ENCODE measurements around the gene CAMK1D.

The CAMK1D gene

DNA sequence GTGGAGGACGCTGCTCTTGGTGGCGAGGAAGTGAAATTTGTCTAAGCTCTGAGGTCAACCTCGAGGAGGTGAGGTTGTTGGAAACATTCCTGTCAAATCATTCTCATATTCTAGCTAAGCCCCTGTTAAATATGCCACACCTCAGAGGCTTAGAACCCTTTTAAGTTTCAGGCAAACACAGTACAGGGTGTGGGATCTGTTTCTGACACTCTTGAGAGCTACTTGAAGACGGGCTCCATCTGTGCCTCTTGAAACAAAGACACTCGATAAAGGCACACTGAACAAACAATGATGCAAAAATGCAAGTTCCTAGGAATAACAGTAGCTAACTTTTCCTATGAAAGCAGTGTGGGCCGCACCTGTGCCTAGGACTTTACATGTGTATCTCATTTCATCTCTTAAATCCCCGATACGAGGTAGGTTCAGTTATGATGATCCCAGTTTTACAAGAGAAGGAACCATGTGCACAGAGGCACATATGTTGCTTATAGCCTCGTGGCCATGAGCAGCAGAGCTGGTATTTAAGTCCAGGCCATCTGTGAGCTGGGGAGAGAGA lies 352.9 kb downstream of the CAMK1D start:
- no peaks in the 10 kb centered on the region for H3K9me3 ChIP-seq (replicated peaks; ENCODE audit: insufficient read depth, low read length)
- no peaks in the 10 kb centered on the region for H3K9me2 ChIP-seq (replicated peaks; ENCODE audit: insufficient read depth, low read length)
- no peaks in the 10 kb centered on the region for H3K36me3 ChIP-seq (replicated peaks; ENCODE audit: insufficient read depth, low read length)

DNA sequence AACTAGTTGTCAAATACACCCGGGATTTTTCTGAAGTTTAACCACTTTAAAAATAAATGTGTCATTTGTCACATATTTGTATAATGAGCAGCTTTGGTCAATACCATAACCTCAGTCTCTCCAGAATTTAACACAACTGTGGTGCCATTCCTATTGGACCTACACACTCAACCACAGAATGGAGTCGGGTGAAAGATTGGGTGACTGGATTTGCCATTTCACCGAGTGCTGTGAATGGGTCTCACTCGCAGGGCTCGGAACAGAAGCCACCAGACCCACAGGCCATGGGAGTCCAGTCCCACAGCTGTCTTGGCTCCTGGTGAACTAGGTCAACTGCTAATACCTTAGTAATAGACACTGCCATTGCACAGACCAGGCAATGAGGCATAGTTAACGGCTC lies 353.8 kb downstream of the CAMK1D start:
- Histone ChIP-seq H3K9me3 (replicated peaks; ENCODE audit: insufficient read depth, low read length) (no peaks in the 10 kb centered on the region), H2AFZ (ENCODE audit: low read length) (no peak overlapping the region), H3K4me3 (ENCODE audit: low read length) (no peak overlapping the region), H3K4me2 (ENCODE audit: low read depth, low read length) (no peak overlapping the region), H3K79me2 (ENCODE audit: low read length) (no peaks in the 10 kb centered on the region), H3K9ac (ENCODE audit: low read length) (no peak overlapping the region), H3K27ac (ENCODE audit: low read length) (no peak overlapping the region), H3K9me2 (replicated peaks; ENCODE audit: insufficient read depth, low read length) (no peaks in the 10 kb centered on the region), H3F3A (ENCODE audit: insufficient read depth, low read length) (no peaks in the 10 kb centered on the region), H3K27me3 (replicated peaks; ENCODE audit: insufficient read depth, low read length) (no peaks in the 10 kb centered on the region), H3K36me3 (replicated peaks; ENCODE audit: insufficient read depth, low read length) (no peaks in the 10 kb centered on the region), H4K20me1 (ENCODE audit: insufficient read depth, low read length) (no peaks in the 10 kb centered on the region), H3K4me1 (ENCODE audit: low read length) (peaks cover 11% of the 10 kb centered on the region)
- TF ChIP-seq EZH2phosphoT487 (IDR thresholded peaks at IDR 0.05; ENCODE audit: low read length) (no peak), EZH2 (optimal IDR thresholded peaks at IDR 0.05; ENCODE audit: low read depth, low read length) (no peak)
- TF ChIP-seq, protein P1, sequence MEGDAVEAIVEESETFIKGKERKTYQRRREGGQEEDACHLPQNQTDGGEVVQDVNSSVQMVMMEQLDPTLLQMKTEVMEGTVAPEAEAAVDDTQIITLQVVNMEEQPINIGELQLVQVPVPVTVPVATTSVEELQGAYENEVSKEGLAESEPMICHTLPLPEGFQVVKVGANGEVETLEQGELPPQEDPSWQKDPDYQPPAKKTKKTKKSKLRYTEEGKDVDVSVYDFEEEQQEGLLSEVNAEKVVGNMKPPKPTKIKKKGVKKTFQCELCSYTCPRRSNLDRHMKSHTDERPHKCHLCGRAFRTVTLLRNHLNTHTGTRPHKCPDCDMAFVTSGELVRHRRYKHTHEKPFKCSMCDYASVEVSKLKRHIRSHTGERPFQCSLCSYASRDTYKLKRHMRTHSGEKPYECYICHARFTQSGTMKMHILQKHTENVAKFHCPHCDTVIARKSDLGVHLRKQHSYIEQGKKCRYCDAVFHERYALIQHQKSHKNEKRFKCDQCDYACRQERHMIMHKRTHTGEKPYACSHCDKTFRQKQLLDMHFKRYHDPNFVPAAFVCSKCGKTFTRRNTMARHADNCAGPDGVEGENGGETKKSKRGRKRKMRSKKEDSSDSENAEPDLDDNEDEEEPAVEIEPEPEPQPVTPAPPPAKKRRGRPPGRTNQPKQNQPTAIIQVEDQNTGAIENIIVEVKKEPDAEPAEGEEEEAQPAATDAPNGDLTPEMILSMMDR (IDR thresholded peaks at IDR 0.05; ENCODE audit: low read length), result no peak
- no peak for DNase-seq

More for the DNA sequence above, 352.9 kb downstream of the CAMK1D start:
- Histone ChIP-seq H2AFZ (ENCODE audit: low read length) (no peak overlapping the region), H3K9ac (ENCODE audit: low read length) (no peak overlapping the region), H4K20me1 (ENCODE audit: insufficient read depth, low read length) (no peaks in the 10 kb centered on the region), H3K4me2 (ENCODE audit: low read depth, low read length) (no peak overlapping the region), H3K4me3 (ENCODE audit: low read length) (no peak overlapping the region), H3F3A (ENCODE audit: insufficient read depth, low read length) (no peaks in the 10 kb centered on the region), H3K27ac (ENCODE audit: low read length) (no peak overlapping the region), H3K4me1 (ENCODE audit: low read length) (peaks cover 4% of the 10 kb centered on the region; the same call in 1 of the 2 replicates), H3K79me2 (ENCODE audit: low read length) (no peaks in the 10 kb centered on the region), H3K27me3 (replicated peaks; ENCODE audit: insufficient read depth, low read length) (no peaks in the 10 kb centered on the region)
- DNase-seq, result no peak
- TF ChIP-seq, protein P1 (IDR thresholded peaks at IDR 0.05; ENCODE audit: low read length), result no peak
- no peak for TF ChIP-seq EZH2phosphoT487 (IDR thresholded peaks at IDR 0.05; ENCODE audit: low read length)
- TF ChIP-seq EZH2 (optimal IDR thresholded peaks at IDR 0.05; ENCODE audit: low read depth, low read length), result no peak

DNA sequence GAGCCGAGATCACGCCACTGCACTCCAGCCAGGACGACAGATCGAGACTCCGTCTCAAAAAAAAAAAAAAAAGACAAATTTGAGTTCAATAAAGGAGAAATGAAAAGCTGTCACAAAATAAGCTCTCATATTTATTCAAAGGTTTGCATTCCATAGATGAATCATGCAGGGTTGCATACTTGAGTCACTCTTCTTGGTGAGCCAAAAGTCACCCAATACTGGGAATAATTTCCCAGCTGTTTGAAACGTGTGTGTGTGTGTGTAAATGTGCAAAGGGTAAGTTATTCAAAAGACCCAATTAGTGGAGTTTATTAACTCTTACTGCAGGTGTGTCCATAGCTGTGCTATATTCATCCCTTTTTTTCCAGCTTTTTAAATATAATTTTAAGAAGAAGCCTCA lies 354.5 kb downstream of the CAMK1D start:
- Histone ChIP-seq H3K9me3 (replicated peaks; ENCODE audit: insufficient read depth, low read length) (no peaks in the 10 kb centered on the region), H3K4me2 (ENCODE audit: low read depth, low read length) (no peak overlapping the region), H3F3A (ENCODE audit: insufficient read depth, low read length) (no peaks in the 10 kb centered on the region), H3K9me2 (replicated peaks; ENCODE audit: insufficient read depth, low read length) (no peaks in the 10 kb centered on the region), H3K4me1 (ENCODE audit: low read length) (peaks cover 11% of the 10 kb centered on the region), H3K36me3 (replicated peaks; ENCODE audit: insufficient read depth, low read length) (no peaks in the 10 kb centered on the region), H3K27ac (ENCODE audit: low read length) (no peak overlapping the region), H2AFZ (ENCODE audit: low read length) (no peak overlapping the region), H3K79me2 (ENCODE audit: low read length) (no peaks in the 10 kb centered on the region), H4K20me1 (ENCODE audit: insufficient read depth, low read length) (no peaks in the 10 kb centered on the region), H3K4me3 (ENCODE audit: low read length) (no peak overlapping the region), H3K27me3 (replicated peaks; ENCODE audit: insufficient read depth, low read length) (no peaks in the 10 kb centered on the region), H3K9ac (ENCODE audit: low read length) (no peak overlapping the region)
- no peak for DNase-seq
- TF ChIP-seq EZH2phosphoT487 (IDR thresholded peaks at IDR 0.05; ENCODE audit: low read length) (no peak), EZH2 (optimal IDR thresholded peaks at IDR 0.05; ENCODE audit: low read depth, low read length) (no peak)
- TF ChIP-seq, protein P1 (IDR thresholded peaks at IDR 0.05; ENCODE audit: low read length), result no peak
